Endometrium (tissue), 2 donors: Measurements from ENCODE around the gene SRRM4.
"Not testable (repeated sequence)": the region's sequence is repeated elsewhere in the genome, so short reads cannot be mapped to it uniquely, and the experiment has no call there.

Experiments
- FAIRE-seq: peaks from 2 replicates; lab custom pipeline; 2012; peaks lifted over from hg19 to GRCh38; lab: Jason Lieb, UNC
- donor health status: control.
- donor health status: control.

The SRRM4 gene, protein sequence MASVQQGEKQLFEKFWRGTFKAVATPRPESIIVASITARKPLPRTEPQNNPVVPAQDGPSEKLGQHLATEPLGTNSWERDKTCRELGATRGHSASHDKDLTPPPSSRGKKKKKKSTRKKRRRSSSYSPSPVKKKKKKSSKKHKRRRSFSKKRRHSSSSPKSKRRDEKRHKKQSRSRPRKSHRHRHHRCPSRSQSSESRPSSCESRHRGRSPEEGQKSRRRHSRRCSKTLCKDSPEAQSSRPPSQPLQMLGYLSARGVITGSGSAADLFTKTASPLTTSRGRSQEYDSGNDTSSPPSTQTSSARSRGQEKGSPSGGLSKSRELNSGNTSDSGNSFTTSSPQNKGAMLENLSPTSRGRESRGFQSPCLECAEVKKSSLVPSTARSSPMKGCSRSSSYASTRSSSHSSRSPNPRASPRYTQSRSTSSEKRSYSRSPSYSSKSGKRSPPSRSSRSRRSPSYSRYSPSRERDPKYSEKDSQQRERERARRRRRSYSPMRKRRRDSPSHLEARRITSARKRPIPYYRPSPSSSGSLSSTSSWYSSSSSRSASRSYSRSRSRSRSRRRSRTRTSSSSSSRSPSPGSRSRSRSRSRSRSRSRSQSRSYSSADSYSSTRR

DNA sequence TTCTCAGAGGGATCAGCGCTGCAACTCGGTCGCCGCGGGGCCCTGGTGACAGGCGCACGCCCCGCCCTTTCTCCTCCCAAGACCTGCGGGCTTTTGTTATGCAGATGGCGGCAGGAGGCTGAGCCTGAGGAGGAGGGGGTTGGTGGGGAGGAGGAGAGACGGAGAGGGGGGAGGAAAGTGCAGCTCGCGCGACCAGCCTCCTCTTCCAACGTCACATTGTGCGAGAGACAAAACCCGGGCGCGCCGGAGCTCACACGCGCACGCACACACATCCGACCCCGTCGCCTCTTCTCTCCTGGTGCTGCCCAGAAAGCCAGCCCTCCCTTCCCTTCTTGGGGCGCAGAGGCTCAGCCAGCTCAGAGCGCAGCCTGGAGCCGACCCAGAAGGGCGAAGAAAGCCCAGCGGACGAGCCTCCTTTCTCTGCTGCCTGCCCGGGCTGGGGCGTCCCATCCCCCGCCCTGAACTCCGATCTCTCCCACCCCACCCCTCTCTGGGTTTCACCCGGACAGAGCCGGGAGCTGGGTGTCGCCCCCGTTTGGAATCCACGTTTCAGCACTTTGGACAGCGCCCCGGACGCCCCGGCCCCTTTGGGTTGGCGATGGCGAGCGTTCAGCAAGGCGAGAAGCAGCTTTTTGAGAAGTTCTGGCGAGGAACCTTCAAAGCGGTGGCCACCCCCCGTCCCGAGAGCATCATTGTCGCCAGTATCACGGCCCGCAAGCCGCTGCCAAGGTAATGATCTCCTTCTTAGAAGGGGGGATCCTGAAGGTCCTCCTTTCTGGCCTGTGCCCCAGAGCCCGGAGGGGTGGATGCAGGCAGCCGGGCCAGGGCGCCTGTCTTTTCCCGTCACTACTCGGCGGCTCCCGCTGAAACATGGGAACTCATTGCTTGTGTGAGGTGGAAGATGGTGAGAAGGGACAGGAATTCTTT is at the start of gene SRRM4:
TSS of gene SRRM4 (plus strand) at position 257 of the 927 bp plus-strand sequence. CDS start at position 599, 342 bp downstream.
- FAIRE-seq: no peak

DNA sequence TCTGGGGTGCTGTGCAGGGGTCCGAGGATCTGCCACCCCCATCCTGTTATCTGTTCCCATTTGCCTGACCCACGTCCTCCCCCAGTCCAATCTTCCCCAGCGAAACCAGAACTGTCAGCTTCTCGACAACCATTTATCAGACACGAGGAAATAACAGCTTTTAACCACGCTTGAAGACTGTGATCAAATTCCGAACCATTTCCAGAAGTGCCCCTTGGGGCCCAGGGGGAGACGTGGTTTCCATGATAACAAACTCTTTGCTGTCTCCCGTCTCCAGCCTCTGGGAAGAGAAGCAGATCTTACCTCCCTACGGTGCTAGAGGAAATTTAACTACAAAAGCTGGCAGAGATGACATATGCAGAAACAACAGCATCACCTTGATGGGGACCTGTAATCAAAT is 35.1 kb upstream of the SRRM4 start:
- FAIRE-seq: no peak

DNA sequence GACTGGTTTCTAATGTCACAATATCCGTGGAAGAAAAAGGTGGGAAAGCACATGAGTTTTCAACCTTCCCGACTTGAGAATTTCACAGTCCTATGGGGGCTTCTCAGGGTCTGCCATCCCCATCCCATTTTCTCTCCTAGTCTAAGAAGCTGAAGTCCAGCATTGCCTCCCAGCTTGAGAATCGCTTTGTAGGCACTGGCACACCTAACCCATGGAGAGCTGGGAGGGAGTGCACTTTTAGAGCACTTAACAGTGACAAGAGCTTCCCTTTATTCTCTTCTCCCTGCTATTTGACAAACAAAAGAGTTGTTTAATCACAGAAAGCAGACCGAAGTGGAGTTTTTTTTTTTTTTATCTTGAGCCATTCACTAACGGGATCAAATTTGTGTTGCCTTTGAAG is 22.8 kb upstream of the SRRM4 start:
- no peak for FAIRE-seq

GRCh38 chr12:118959348-118959747 is 22.0 kb upstream of the SRRM4 start:
- no peak for FAIRE-seq

GRCh38 chr12:118959985-118960560 is 21.3 kb upstream of the SRRM4 start:
- no peak for FAIRE-seq

GRCh38 chr12:118960865-118961264 is 20.5 kb upstream of the SRRM4 start:
- FAIRE-seq: no peak

DNA sequence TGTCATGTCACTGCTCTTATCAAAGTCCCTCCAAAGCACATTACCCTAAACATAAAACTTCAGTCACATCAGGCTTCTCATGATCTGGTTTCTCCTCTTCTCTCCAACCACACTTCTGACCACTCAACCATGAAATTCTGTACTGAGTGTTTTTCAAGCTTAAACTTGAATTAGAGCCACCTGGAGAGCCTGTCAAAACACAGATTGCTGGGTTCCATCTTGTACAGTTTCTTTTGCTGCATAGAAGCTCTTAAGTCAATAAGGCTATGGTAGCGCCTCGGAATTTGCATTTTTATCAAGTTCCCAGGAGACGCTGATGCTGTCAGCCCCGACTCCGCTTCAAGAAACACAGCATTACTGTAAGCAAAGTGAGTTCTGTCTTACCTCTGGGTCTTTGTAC is 16.4 kb upstream of the SRRM4 start:
- FAIRE-seq: no peak

DNA sequence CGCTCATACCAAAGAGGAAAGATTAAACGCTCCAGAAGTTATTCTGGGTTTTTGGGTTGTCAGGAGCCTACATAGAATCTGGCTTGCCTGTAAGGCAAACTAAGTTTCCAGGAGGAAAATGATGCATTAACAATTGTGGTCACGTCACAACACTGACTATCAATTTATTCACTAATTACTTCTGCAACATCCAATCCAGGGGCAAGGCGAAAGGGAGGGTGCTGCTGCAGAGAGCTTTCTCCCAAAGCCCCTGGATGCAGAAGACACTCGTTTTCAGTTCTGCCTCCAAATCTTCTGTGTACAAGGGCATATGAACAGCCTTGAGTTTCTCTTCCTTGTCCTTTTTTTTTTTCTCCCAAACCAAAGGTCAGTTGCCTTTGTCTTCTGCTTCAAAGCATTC is 10.5 kb upstream of the SRRM4 start:
- FAIRE-seq: no peak

DNA sequence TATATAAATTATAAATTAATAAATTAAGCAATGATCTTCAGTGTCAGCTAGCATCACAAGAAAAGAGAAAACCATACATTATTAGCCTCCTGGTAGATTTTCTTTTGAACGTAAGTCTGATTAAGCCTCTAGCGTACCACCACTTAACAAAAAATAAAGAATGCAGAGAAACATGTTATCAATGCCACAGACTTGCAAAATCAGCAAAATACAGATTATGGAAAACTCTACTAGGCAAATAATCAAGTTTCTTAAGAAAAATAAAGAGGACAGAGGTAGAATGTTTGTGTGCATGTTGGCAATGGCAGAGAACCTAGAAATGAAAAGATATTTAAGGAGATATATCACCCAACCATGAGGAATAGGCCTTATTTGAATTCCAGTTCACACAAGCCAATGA is 8.4 kb upstream of the SRRM4 start:
- no peak for FAIRE-seq

- no peak for FAIRE-seq
These were observed 1.5 kb upstream of the SRRM4 start for GRCh38 chr12:118979763-118980406.

GRCh38 chr12:118980407-118981014 is 830 bp upstream of the SRRM4 start:
- FAIRE-seq: no peak

- no peak for FAIRE-seq
These were observed 961 bp downstream of the SRRM4 start for GRCh38 chr12:118982302-118982701.

GRCh38 chr12:118982984-118983761 is 1.8 kb downstream of the SRRM4 start:
- no peak for FAIRE-seq

GRCh38 chr12:118984161-118984943 is 3.0 kb downstream of the SRRM4 start:
- no peak for FAIRE-seq

GRCh38 chr12:118986050-118986449 is 4.7 kb downstream of the SRRM4 start:
- FAIRE-seq: no peak

DNA sequence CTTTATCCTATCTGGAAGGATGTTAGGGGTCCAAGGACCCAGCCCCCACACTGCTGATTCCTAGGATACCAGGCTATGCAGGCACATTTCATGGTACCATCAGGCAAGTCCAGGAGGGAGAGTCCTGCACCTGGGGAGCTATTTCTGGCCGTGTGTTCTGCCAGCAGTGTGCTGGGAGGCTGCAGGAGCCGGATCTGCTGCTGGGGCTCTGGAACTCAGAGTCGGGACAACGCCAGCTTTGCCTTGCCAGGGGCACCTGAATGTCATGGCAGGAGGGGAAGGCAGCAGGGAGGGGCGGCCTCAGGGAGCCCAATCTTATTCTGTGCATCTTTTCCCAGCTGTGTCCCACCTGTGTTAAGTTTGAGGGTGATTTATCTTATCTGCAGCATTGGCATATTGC is 17.8 kb downstream of the SRRM4 start:
- no peak for FAIRE-seq

DNA sequence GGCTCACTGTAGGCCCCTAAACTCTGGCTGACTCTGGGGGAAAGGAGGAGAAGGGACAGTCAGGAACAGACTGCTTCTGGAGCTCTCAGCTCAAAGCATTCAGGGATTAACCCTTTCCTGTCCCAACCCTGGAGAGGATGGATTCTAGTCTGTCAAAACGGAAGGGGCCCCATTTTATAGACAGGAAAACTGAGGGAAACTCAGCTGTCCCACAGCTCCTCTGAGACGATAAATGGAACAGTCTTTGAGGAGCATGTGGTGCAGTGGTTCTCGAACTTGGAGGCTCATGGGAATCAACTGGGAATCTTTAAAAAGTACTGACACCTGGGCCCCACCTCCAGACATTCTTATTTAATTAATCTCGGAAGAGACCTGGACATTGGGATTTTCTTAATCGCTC is 23.7 kb downstream of the SRRM4 start:
- FAIRE-seq: no peak

- no peak for FAIRE-seq
These were observed 24.6 kb downstream of the SRRM4 start for GRCh38 chr12:119005913-119006312.

GRCh38 chr12:119006746-119007145 is 25.4 kb downstream of the SRRM4 start:
- no peak for FAIRE-seq

DNA sequence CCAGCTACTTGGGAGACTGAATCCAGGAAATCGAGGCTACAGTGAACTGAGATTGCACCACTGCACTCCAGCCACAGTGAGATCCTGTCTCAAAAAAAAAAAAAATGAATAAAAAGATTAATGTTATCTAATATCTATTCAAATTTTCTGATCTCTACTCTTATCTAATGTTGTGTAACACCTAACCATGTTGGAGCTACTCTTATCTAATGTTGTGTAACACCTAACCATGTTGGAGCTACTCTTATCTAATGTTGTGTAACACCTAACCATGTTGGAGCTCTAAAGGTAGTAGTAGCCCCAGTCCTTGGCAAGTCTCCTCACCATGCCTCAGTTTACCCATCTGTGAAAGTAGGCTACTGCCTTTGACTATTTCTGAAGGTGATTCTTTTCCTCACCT is 26.9 kb downstream of the SRRM4 start:
- not testable (repeated sequence) for FAIRE-seq
